Erythroblast (primary cell): Measurements from ENCODE around the gene IGFLR1.

Experiments
- GATA1 ChIP-seq: IDR thresholded peaks from 2 replicates; pipeline ENCODE4 v1.6.1; 2011; ENCODE audit warnings: low read depth, mild to moderate bottlenecking, control low read depth, low read length, moderate library complexity
- POLR2A ChIP-seq: IDR thresholded peaks from 2 replicates; pipeline ENCODE4 v1.6.1; 2011; ENCODE audit warnings: mild to moderate bottlenecking, low read length

DNA sequence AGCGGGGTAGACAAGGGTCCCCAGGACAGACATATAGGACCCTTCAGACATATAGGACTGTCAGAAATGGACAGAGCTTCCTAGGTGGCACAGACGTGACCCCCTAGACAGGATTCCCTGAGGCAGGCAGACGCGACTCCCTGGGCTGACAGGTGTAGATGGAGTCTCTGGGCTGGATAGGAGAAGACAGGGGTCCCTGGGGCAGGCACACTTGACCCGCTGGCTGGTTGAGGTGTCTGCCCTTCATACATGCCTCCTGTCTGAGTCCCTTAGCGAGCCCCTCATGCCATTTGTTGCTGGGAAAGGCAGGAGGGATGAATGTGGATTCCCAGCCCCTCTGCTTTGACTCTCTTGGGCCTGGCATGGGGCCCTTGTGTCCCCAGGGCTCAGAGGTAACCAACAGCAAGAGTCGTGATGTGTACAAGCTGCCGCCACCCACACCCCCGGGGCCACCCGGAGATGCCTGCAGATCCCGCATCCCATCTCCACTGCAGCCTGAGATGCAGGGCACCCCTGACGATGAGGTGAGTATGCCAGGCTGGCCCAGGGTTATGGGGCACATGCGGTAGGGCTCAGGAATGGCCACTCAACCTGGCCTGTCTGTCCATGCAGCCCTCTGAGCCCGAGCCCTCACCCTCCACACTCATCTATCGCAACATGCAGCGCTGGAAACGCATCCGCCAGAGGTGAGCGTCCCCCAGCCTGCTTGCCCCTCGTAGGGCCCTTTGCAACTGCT lies 11.6 kb upstream of the IGFLR1 start:
- TF ChIP-seq POLR2A (no peak), GATA1 (no peak)
